HepG2 (cell line): ENCODE measurements around the gene ALG13. TPM values are rescaled to one million over a fixed set of nuclear protein-coding genes. Genes with fewer than 3 reads are reported as not detected.

Source experiments
- ATF1 ChIP-seq: IDR thresholded peaks from 2 replicates; pipeline ENCODE4 v1.6.1; 2016; ENCODE audit warnings: mild to moderate bottlenecking, control low read depth
- HMGXB4 ChIP-seq, 2 experiments: sonication (generic) in 1 of 2; formaldehyde crosslinking in 1 of 2; IDR thresholded peaks; 2 replicates each; pipeline versions ENCODE4 v1.4.0 to v1.6.1; 2018 to 2020; ENCODE audit warnings: missing genetic modification reagents in 2 of 2, borderline replicate concordance in 1 of 2, low read depth in 1 of 2, mild to moderate bottlenecking in 1 of 2, missing biosample characterization in 1 of 2
- MYC ChIP-seq: sonication (generic); formaldehyde crosslinking; IDR thresholded peaks from 2 replicates; pipeline ENCODE4 v1.9.0; 2021; ENCODE audit warnings: missing genetic modification reagents, borderline replicate concordance
- NR2F6 ChIP-seq, 2 experiments: IDR thresholded peaks; 2 replicates each; pipeline ENCODE4 v1.6.1; 2016; ENCODE audit warnings: antibody characterized with exemption in 1 of 2, mild to moderate bottlenecking in 1 of 2
- RFX1 ChIP-seq: fragments of 450-650 bp; IDR thresholded peaks from 2 replicates; pipeline ENCODE4 v1.6.1; 2017
- SMARCC2 ChIP-seq: fragments of 450-650 bp; IDR thresholded peaks from 2 replicates; pipeline ENCODE4 v1.6.1; 2017; ENCODE audit warnings: antibody characterized with exemption, mild to moderate bottlenecking
- SSRP1 ChIP-seq: IDR thresholded peaks from 2 replicates; pipeline ENCODE4 v1.6.1; 2016; ENCODE audit warnings: control low read depth
- TEAD3 ChIP-seq: optimal IDR thresholded peaks from 2 replicates; pipeline ENCODE3; 2016; ENCODE audit warnings: borderline replicate concordance
- ZBTB38 ChIP-seq: sonication (generic); formaldehyde crosslinking; IDR thresholded peaks from 2 replicates; pipeline ENCODE4 v1.5.1; 2020; ENCODE audit warnings: mild to moderate bottlenecking, missing genetic modification reagents
- ZMAT3 ChIP-seq: sonication (generic); formaldehyde crosslinking; conservative IDR thresholded peaks from 2 replicates; pipeline ENCODE4 v1.7.0; 2021; ENCODE audit warnings: missing genetic modification reagents
- ZNF225 ChIP-seq: sonication (generic); formaldehyde crosslinking; IDR thresholded peaks from 2 replicates; pipeline ENCODE4 v1.4.0; 2020; ENCODE audit warnings: mild to moderate bottlenecking, missing genetic modification reagents
- ZNF446 ChIP-seq: sonication (generic); formaldehyde crosslinking; IDR thresholded peaks from 2 replicates; pipeline ENCODE4 v1.5.0; 2020; ENCODE audit warnings: mild to moderate bottlenecking, missing genetic modification reagents
- ZNF496 ChIP-seq: sonication (generic); formaldehyde crosslinking; IDR thresholded peaks from 2 replicates; pipeline ENCODE4 v1.8.1; 2023; ENCODE audit warnings: mild to moderate bottlenecking, moderate library complexity, missing genetic modification reagents; ENCODE audit not compliant: insufficient replicate concordance
- ZNF639 ChIP-seq: conservative IDR thresholded peaks from 2 replicates; pipeline ENCODE4 v1.6.1; 2018; ENCODE audit warnings: missing genetic modification reagents
- ZNF747 ChIP-seq: sonication (generic); formaldehyde crosslinking; IDR thresholded peaks from 2 replicates; pipeline ENCODE4 v1.8.1; 2023; ENCODE audit warnings: missing genetic modification reagents, mild to moderate bottlenecking, borderline replicate concordance
- ZNF850 ChIP-seq: sonication (generic); formaldehyde crosslinking; conservative IDR thresholded peaks from 2 replicates; pipeline ENCODE4 v1.9.0; 2021; ENCODE audit warnings: mild to moderate bottlenecking, missing genetic modification reagents
- ZSCAN25 ChIP-seq: sonication (generic); formaldehyde crosslinking; IDR thresholded peaks from 2 replicates; pipeline ENCODE4 v1.8.0; 2022; ENCODE audit warnings: mild to moderate bottlenecking, missing genetic modification reagents
- polyA plus RNA-seq, 8 experiments: library from polyadenylated mRNA; depleted of rRNA in 3 of 8; stranded (reverse) in 7 of 8; unstranded in 1 of 8; fragments of >200 nt; fragmentation: Illumina TruSeq in 4 of 8; extraction: Trizol in 4 of 8; gene quantifications; 2 replicates each; pipeline versions ENCODE4 v1.2.1 to v1.2.3, GENCODE V29; 2011 to 2016; ENCODE audit warnings: low read depth in 4 of 8, missing spikeins in 1 of 8, mixed read lengths in 1 of 8; ENCODE audit not compliant: insufficient read depth in 1 of 8
- total RNA-seq, 5 experiments: library from RNA; depleted of rRNA; stranded (reverse); fragments of >200 nt; fragmentation: Illumina TruSeq; extraction: Trizol; gene quantifications; 2 replicates each; pipeline ENCODE4 v1.2.3, GENCODE V29; 2016; ENCODE audit warnings: low read depth in 1 of 5
- TF ChIP-seq, protein P1 (sequence below): sonication (generic); formaldehyde crosslinking; IDR thresholded peaks from 2 replicates; pipeline ENCODE4 v1.5.1; 2020; ENCODE audit warnings: missing genetic modification reagents, mild to moderate bottlenecking, borderline replicate concordance
- TF ChIP-seq, protein P2 (sequence below): sonication (generic); formaldehyde crosslinking; IDR thresholded peaks from 2 replicates; pipeline ENCODE4 v1.4.0; 2020; ENCODE audit warnings: missing genetic modification reagents, mild to moderate bottlenecking, borderline replicate concordance
- TF ChIP-seq, protein P3 (sequence below): IDR thresholded peaks from 2 replicates; pipeline ENCODE4 v1.6.1; 2018; ENCODE audit warnings: missing genetic modification reagents

Gene ALG13
- total and polyA plus RNA-seq, 2 of the 13 experiments (the other 11 are each of a cell fraction or from before 2014, with no cell fraction given), result 31.2 to 65.5 TPM

DNA sequence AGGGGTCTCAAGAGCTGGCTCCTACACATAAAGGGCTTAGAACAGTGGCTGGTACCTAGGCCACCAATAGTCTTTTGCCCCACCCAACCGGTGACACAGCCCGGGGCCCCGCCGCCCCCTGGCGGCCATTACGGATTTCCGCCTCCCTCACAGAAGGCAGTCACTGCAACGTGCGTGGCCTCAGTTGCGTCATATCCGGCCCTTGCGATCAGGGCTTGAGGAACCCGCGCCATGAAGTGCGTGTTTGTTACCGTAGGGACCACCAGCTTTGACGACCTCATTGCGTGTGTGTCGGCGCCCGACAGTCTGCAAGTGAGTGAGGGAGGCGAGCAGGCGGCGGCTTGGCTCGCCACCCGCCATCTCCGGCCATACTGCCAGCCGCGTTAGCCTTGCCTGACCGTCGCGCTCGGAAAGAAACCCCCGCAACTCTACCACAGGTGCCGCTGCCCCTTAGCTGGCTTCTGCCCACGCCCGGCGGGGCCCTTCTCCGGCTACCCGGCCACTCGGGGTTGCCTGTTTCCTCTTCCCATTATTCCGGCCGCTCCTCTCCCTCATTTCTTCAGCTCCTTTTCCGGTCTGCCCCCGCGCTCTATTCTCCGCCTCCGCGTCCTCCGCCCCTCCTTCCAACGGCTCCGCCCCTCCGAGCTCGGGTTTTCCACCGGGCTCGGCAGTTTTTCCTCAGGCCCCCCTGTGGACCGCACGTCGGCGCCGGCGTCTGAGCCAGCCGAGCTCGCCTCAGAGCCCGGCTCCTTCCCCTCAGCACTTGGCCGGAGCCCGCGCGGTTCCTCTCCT lies at the start of gene ALG13 (continued):
- TF ChIP-seq SMARCC2 (no peak), ATF1 (CRISPR knock-in tag) (peak; percentile 86), TEAD3 (CRISPR knock-in tag) (peak; percentile 15), NR2F6 (IDR thresholded peaks at IDR 0.05) (no peak), NR2F6 (CRISPR knock-in tag; IDR thresholded peaks at IDR 0.05) (no peak), HMGXB4 (CRISPR knock-in tag; IDR thresholded peaks at IDR 0.05; ENCODE audit: borderline replicate concordance in 1 of 2, low read depth in 1 of 2) (peak in 1 of 2 experiments; percentile 71; a peak in 2 of 4 replicates), MYC (CRISPR knock-in tag) (peak; percentile 90), ZNF850 (CRISPR knock-in tag) (no peak), ZNF747 (CRISPR knock-in tag) (no peak; the same call in 1 of the 2 replicates), ZNF639 (CRISPR knock-in tag) (0 out of 2 replicates have a peak, but pooled peaks have one; percentile 39), ZNF225 (CRISPR knock-in tag) (no peak; the same call in 1 of the 2 replicates), ZMAT3 (no peak), ZNF446 (CRISPR knock-in tag) (no peak), ZBTB38 (no peak), ZSCAN25 (no peak), SSRP1 (CRISPR knock-in tag) (no peak), RFX1 (no peak), ZNF496 (CRISPR knock-in tag) (no peak)
- TF ChIP-seq, protein P1, sequence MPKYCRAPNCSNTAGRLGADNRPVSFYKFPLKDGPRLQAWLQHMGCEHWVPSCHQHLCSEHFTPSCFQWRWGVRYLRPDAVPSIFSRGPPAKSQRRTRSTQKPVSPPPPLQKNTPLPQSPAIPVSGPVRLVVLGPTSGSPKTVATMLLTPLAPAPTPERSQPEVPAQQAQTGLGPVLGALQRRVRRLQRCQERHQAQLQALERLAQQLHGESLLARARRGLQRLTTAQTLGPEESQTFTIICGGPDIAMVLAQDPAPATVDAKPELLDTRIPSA (CRISPR knock-in tag), result 0 out of 2 replicates have a peak, but pooled peaks have one; percentile 37
- TF ChIP-seq, protein P2, sequence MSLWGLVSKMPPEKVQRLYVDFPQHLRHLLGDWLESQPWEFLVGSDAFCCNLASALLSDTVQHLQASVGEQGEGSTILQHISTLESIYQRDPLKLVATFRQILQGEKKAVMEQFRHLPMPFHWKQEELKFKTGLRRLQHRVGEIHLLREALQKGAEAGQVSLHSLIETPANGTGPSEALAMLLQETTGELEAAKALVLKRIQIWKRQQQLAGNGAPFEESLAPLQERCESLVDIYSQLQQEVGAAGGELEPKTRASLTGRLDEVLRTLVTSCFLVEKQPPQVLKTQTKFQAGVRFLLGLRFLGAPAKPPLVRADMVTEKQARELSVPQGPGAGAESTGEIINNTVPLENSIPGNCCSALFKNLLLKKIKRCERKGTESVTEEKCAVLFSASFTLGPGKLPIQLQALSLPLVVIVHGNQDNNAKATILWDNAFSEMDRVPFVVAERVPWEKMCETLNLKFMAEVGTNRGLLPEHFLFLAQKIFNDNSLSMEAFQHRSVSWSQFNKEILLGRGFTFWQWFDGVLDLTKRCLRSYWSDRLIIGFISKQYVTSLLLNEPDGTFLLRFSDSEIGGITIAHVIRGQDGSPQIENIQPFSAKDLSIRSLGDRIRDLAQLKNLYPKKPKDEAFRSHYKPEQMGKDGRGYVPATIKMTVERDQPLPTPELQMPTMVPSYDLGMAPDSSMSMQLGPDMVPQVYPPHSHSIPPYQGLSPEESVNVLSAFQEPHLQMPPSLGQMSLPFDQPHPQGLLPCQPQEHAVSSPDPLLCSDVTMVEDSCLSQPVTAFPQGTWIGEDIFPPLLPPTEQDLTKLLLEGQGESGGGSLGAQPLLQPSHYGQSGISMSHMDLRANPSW, result no peak
- TF ChIP-seq, protein P3, sequence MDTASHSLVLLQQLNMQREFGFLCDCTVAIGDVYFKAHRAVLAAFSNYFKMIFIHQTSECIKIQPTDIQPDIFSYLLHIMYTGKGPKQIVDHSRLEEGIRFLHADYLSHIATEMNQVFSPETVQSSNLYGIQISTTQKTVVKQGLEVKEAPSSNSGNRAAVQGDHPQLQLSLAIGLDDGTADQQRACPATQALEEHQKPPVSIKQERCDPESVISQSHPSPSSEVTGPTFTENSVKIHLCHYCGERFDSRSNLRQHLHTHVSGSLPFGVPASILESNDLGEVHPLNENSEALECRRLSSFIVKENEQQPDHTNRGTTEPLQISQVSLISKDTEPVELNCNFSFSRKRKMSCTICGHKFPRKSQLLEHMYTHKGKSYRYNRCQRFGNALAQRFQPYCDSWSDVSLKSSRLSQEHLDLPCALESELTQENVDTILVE, result peak; percentile 71; the same call in 1 of the 2 replicates
